ENCODE results near the gene PRCC. TPM values are rescaled to one million over a fixed set of nuclear protein-coding genes. Genes with fewer than 3 reads are reported as not detected.

PRCC gene
- total RNA-seq, 1 experiment from 2014 or later: 131 TPM

GRCh38 chr1:156772728-156773497 lies 5.6 kb downstream of the PRCC start:
- no peaks in the 10 kb centered on the region for H3K27me3 Mint-ChIP-seq (ENCODE audit: insufficient read depth, unreplicated experiment)
- intact Hi-C loops (cut with micrococcal nuclease): no loop called here
- peaks cover 58% of the 10 kb centered on the region for H3K36me3 Mint-ChIP-seq (ENCODE audit: insufficient read depth, unreplicated experiment)
- no peaks in the 10 kb centered on the region for H3K9me3 Mint-ChIP-seq (ENCODE audit: unreplicated experiment)
- ChIA-PET POLR2A (interaction anchor here (0.6 to 8.3 kb wide), 6 partner anchors 9 to 90 kb away, joined by 3 to 220 read pairs (median 5); partner anchors contain the start of genes ISG20L2 and METTL25B), CTCF (interaction anchor here (0.5 to 9.4 kb wide), 17 partner anchors 9 to 866 kb away, joined by 3 to 115 read pairs (median 4); partner anchors contain the start of genes ISG20L2 and METTL25B)
- peaks cover 64% of the 10 kb centered on the region for H3K4me1 Mint-ChIP-seq (ENCODE audit: insufficient read depth, unreplicated experiment)
- no TSS peak for BruUV-seq (replicated peaks)
- H3K4me3 Mint-ChIP-seq (ENCODE audit: unreplicated experiment): no peak overlapping the region
- DNase-seq (ENCODE audit: unreplicated experiment): no peak
- TF ChIP-seq, protein P1, sequence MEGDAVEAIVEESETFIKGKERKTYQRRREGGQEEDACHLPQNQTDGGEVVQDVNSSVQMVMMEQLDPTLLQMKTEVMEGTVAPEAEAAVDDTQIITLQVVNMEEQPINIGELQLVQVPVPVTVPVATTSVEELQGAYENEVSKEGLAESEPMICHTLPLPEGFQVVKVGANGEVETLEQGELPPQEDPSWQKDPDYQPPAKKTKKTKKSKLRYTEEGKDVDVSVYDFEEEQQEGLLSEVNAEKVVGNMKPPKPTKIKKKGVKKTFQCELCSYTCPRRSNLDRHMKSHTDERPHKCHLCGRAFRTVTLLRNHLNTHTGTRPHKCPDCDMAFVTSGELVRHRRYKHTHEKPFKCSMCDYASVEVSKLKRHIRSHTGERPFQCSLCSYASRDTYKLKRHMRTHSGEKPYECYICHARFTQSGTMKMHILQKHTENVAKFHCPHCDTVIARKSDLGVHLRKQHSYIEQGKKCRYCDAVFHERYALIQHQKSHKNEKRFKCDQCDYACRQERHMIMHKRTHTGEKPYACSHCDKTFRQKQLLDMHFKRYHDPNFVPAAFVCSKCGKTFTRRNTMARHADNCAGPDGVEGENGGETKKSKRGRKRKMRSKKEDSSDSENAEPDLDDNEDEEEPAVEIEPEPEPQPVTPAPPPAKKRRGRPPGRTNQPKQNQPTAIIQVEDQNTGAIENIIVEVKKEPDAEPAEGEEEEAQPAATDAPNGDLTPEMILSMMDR (IDR thresholded peaks at IDR 0.05; ENCODE audit: unreplicated experiment): no peak
- H3K27ac Mint-ChIP-seq (ENCODE audit: low read depth, unreplicated experiment): peak overlapping the region; percentile 11

- no TSS peak for BruUV-seq (replicated peaks)
- H3K9me3 Mint-ChIP-seq (ENCODE audit: unreplicated experiment): no peaks in the 10 kb centered on the region
- H3K4me1 Mint-ChIP-seq (ENCODE audit: insufficient read depth, unreplicated experiment): peaks cover 65% of the 10 kb centered on the region
- H3K27me3 Mint-ChIP-seq (ENCODE audit: insufficient read depth, unreplicated experiment): no peaks in the 10 kb centered on the region
- intact Hi-C loops (cut with micrococcal nuclease): no loop called here
- TF ChIP-seq, protein P1 (IDR thresholded peaks at IDR 0.05; ENCODE audit: unreplicated experiment): no peak
- CTCF ChIA-PET: interaction anchor here (0.7 to 9.4 kb wide), 7 partner anchors 24 to 116 kb away, joined by 3 to 115 read pairs (median 20); partner anchors contain the start of genes ISG20L2 and METTL25B
- no peak for DNase-seq (ENCODE audit: unreplicated experiment)
- POLR2A ChIA-PET: interaction anchor here (8.3 kb wide), 1 partner anchor 44 kb away, joined by 220 read pairs; the partner anchor contains the start of genes ISG20L2 and METTL25B
- H3K4me3 Mint-ChIP-seq (ENCODE audit: unreplicated experiment): no peak overlapping the region
- no peak overlapping the region for H3K27ac Mint-ChIP-seq (ENCODE audit: low read depth, unreplicated experiment)
- H3K36me3 Mint-ChIP-seq (ENCODE audit: insufficient read depth, unreplicated experiment): peaks cover 61% of the 10 kb centered on the region
These were observed 6.3 kb downstream of the PRCC start for GRCh38 chr1:156773607-156774006.

- H3K9me3 Mint-ChIP-seq (ENCODE audit: unreplicated experiment): no peaks in the 10 kb centered on the region
- H3K4me3 Mint-ChIP-seq (ENCODE audit: unreplicated experiment): no peak overlapping the region
- H3K27me3 Mint-ChIP-seq (ENCODE audit: insufficient read depth, unreplicated experiment): no peaks in the 10 kb centered on the region
- H3K36me3 Mint-ChIP-seq (ENCODE audit: insufficient read depth, unreplicated experiment): peaks cover 64% of the 10 kb centered on the region
- BruUV-seq (replicated peaks): no TSS peak
- H3K4me1 Mint-ChIP-seq (ENCODE audit: insufficient read depth, unreplicated experiment): peaks cover 47% of the 10 kb centered on the region
- ChIA-PET CTCF (interaction anchor here (0.7 to 1.3 kb wide), 4 partner anchors 14 to 85 kb away, joined by 4 to 5 read pairs (median 4); partner anchors contain the start of gene NTRK1), POLR2A (interaction anchor here (1.4 to 2.0 kb wide), 4 partner anchors 9 to 50 kb away, joined by 3 to 8 read pairs (median 5); partner anchors contain the start of genes ISG20L2, METTL25B and PRCC)
- TF ChIP-seq, protein P1 (IDR thresholded peaks at IDR 0.05; ENCODE audit: unreplicated experiment): no peak
- peak overlapping the region; percentile 43 for H3K27ac Mint-ChIP-seq (ENCODE audit: low read depth, unreplicated experiment)
- DNase-seq (ENCODE audit: unreplicated experiment): no peak
- intact Hi-C loops (cut with micrococcal nuclease): no loop called here
These were observed 8.5 kb downstream of the PRCC start for GRCh38 chr1:156775799-156776198.

- peaks cover 50% of the 10 kb centered on the region for H3K4me1 Mint-ChIP-seq (ENCODE audit: insufficient read depth, unreplicated experiment)
- H3K4me3 Mint-ChIP-seq (ENCODE audit: unreplicated experiment): no peak overlapping the region
- TF ChIP-seq, protein P1 (IDR thresholded peaks at IDR 0.05; ENCODE audit: unreplicated experiment): no peak
- no TSS peak for BruUV-seq (replicated peaks)
- H3K27me3 Mint-ChIP-seq (ENCODE audit: insufficient read depth, unreplicated experiment): no peaks in the 10 kb centered on the region
- POLR2A ChIA-PET: interaction anchor here (0.6 to 2.0 kb wide), 7 partner anchors 8 to 51 kb away, joined by 3 to 8 read pairs (median 3); partner anchors contain the start of genes ISG20L2, METTL25B and PRCC
- no peaks in the 10 kb centered on the region for H3K9me3 Mint-ChIP-seq (ENCODE audit: unreplicated experiment)
- CTCF ChIA-PET: interaction anchor here (0.7 to 1.3 kb wide), 6 partner anchors 8 to 116 kb away, joined by 3 to 7 read pairs (median 4); partner anchors contain the start of gene NTRK1
- H3K27ac Mint-ChIP-seq (ENCODE audit: low read depth, unreplicated experiment): peak overlapping the region; percentile 1
- peaks cover 67% of the 10 kb centered on the region for H3K36me3 Mint-ChIP-seq (ENCODE audit: insufficient read depth, unreplicated experiment)
- DNase-seq (ENCODE audit: unreplicated experiment): no peak
- intact Hi-C loops (cut with micrococcal nuclease): no loop called here
These were observed 9.6 kb downstream of the PRCC start for GRCh38 chr1:156776942-156777341.

Data from MCF 10A (cell line).